GM12878 (cell line): ENCODE measurements around the gene MDM4. TPM values are rescaled to one million over a fixed set of nuclear protein-coding genes. Genes with fewer than 3 reads are reported as not detected.

Source experiments
- ATAC-seq: fragments of 200-7000 bp; cut with Tn5 transposase; 3 replicates; pipeline ENCODE4 v1.9.1; 2020; ENCODE audit warnings: mild to moderate bottlenecking, moderate library complexity
- BruUV-seq: library from RNA; stranded (reverse); fragments of 400-500 nt; replicated peaks from 2 replicates; lab custom pipeline; 2021; lab: Mats Ljungman, UMichigan
- CTCF ChIA-PET: fragments of 300-600 bp; sonication (Branson Sonifier 250); formaldehyde crosslinking; extraction: SDS; loops from one replicate; lab custom pipeline; 2021; ENCODE audit warnings: inconsistent platforms; lab: Yijun Ruan, JAX
- POLR2A ChIA-PET: fragments of 350-600 bp; formaldehyde crosslinking; extraction: SDS; loops from one replicate; lab custom pipeline; 2021; ENCODE audit warnings: inconsistent platforms; lab: Charles Lee
- RAD21 ChIA-PET: fragments of 300-600 bp; sonication (Branson Sonifier 250); formaldehyde crosslinking; loops from one replicate; lab custom pipeline; 2023; ENCODE audit warnings: antibody characterized with exemption; ENCODE audit not compliant: unreplicated experiment; lab: Charles Lee
- SMC1A ChIA-PET: fragments of 300-600 bp; sonication (Branson Sonifier 250); formaldehyde crosslinking; loops from one replicate; lab custom pipeline; 2023; ENCODE audit not compliant: unreplicated experiment, uncharacterized antibody; lab: Charles Lee
- DNase-seq: peaks from one replicate; pipeline ENCODE4 v3.0.0-alpha.2; 2011; ENCODE audit warnings: low read depth, low spot score
- FAIRE-seq: peaks from 3 replicates; lab custom pipeline; 2011; peaks lifted over from hg19 to GRCh38; lab: Jason Lieb, UNC
- H2AFZ ChIP-seq: 2 replicates; pipeline ENCODE4 v1.6.0; 2011; ENCODE audit warnings: low read depth, low read length, control low read depth; ENCODE audit not compliant: control insufficient read depth
- H3K27ac ChIP-seq: 2 replicates; pipeline ENCODE4 v1.5.1; 2011; ENCODE audit warnings: control low read depth; ENCODE audit not compliant: control insufficient read depth, insufficient read depth
- H3K27me3 ChIP-seq, 2 experiments: replicated peaks in 1 of 2; 2 replicates each; pipeline versions ENCODE4 v1.6.0 to v1.6.1; 2011; ENCODE audit warnings: low read length in 1 of 2; ENCODE audit not compliant: control insufficient read depth in 2 of 2, insufficient read depth in 2 of 2
- H3K36me3 ChIP-seq, 2 experiments: 2 replicates each; pipeline ENCODE4 v1.5.1; 2011; ENCODE audit warnings: low read length in 1 of 2; ENCODE audit not compliant: control insufficient read depth in 2 of 2, insufficient read depth in 2 of 2
- H3K4me1 ChIP-seq: 2 replicates; pipeline ENCODE4 v1.6.1; 2011; ENCODE audit warnings: mild to moderate bottlenecking, low read length, moderate library complexity, mixed read lengths; ENCODE audit not compliant: control insufficient read depth, insufficient read depth
- H3K4me2 ChIP-seq: 2 replicates; pipeline ENCODE4 v1.6.0; 2011; ENCODE audit warnings: control low read depth; ENCODE audit not compliant: control insufficient read depth, insufficient read depth
- H3K4me3 ChIP-seq: fragments of 200-600 bp; sonication (generic); 2 replicates; pipeline ENCODE4 v1.5.1; 2016
- H3K79me2 ChIP-seq: 2 replicates; pipeline ENCODE4 v1.6.0; 2011; ENCODE audit warnings: low read length; ENCODE audit not compliant: control insufficient read depth, insufficient read depth
- H3K9ac ChIP-seq: 2 replicates; pipeline ENCODE4 v1.8.0; 2011; ENCODE audit warnings: low read length, control low read depth, mixed read lengths; ENCODE audit not compliant: control insufficient read depth, insufficient read depth
- H3K9me3 ChIP-seq: replicated peaks from 3 replicates; pipeline ENCODE4 v1.5.1; 2011; ENCODE audit warnings: mild to moderate bottlenecking, low read length; ENCODE audit not compliant: control insufficient read depth, insufficient read depth
- H4K20me1 ChIP-seq: 2 replicates; pipeline ENCODE4 v1.6.0; 2011; ENCODE audit not compliant: control insufficient read depth, insufficient read depth
- CBX3 ChIP-seq: fragments of 200-600 bp; sonication (generic); IDR thresholded peaks from 2 replicates; pipeline ENCODE4 v1.6.1; 2016; ENCODE audit warnings: low read depth, borderline replicate concordance
- CHD2 ChIP-seq: IDR thresholded peaks from 2 replicates; pipeline ENCODE4 v1.6.1; 2011; ENCODE audit warnings: low read depth, low read length, improper control_type of control experiment, borderline replicate concordance
- MYC ChIP-seq: IDR thresholded peaks from 2 replicates; pipeline ENCODE4 v1.6.1; 2011; ENCODE audit warnings: mild to moderate bottlenecking, low read length, moderate library complexity, inconsistent platforms; ENCODE audit not compliant: insufficient read depth, insufficient replicate concordance, insufficient read length, severe bottlenecking
- SMC3 ChIP-seq: IDR thresholded peaks from 2 replicates; pipeline ENCODE4 v1.6.1; 2011; ENCODE audit warnings: low read length, improper control_type of control experiment, borderline replicate concordance
- WGBS: methylation state at CpG from one replicate; pipeline ENCODE4 v1.1.6; 2016; ENCODE audit warnings: low lambda C conversion rate; ENCODE audit not compliant: insufficient replicate concordance, insufficient coverage; ENCODE audit errors: missing lambda C conversion rate; 5-methylcytosine and 5-hydroxymethylcytosine counted together
- in situ Hi-C: fragments of 300-500 bp; cut with MboI; formaldehyde crosslinking; loops from 9 replicates; pipeline ENCODE4 v1.14.3; 2018; ENCODE audit warnings: mixed read lengths
- intact Hi-C: fragments of 100-400 bp; cut with micrococcal nuclease; formaldehyde crosslinking; loops from one replicate; pipeline ENCODE4 v1.14.2; 2022; ENCODE audit not compliant: unreplicated experiment
- polyA plus RNA-seq, 11 experiments: library from polyadenylated mRNA; depleted of rRNA in 4 of 11; unstranded in 6 of 11; stranded (reverse) in 5 of 11; fragments of >200 nt; fragmentation: Nextera tagmentation in 4 of 11; fragmentation: Illumina TruSeq in 1 of 11; extraction: Ambion mirVana in 4 of 11; extraction: Trizol in 1 of 11; gene quantifications; 1 replicate in 1 of 11; 2 replicates in 10 of 11; pipeline versions ENCODE4 v1.2.1 to v1.2.3, GENCODE V29; 2011 to 2016; ENCODE audit warnings: inconsistent platforms in 2 of 11, missing spikeins in 2 of 11, low read depth in 1 of 11
- total RNA-seq, 4 experiments: library from RNA; depleted of rRNA in 3 of 4; stranded (reverse); fragments of >200 nt in 3 of 4; fragmentation: Illumina TruSeq in 1 of 4; extraction: Trizol in 1 of 4; gene quantifications; 2 replicates each; pipeline versions ENCODE4 v1.2.1 to v1.2.3, GENCODE V29; 2013 to 2021

The MDM4 gene
- total and polyA plus RNA-seq, 10 of the 15 experiments (the other 5 are each of a cell fraction or from before 2014, with no cell fraction given) = 2.5 to 74.4 (median 22.7) TPM

- no peak for TF ChIP-seq CHD2
These were observed 50.9 kb downstream of the MDM4 start (continued) for GRCh38 chr1:204567071-204567470.

DNA sequence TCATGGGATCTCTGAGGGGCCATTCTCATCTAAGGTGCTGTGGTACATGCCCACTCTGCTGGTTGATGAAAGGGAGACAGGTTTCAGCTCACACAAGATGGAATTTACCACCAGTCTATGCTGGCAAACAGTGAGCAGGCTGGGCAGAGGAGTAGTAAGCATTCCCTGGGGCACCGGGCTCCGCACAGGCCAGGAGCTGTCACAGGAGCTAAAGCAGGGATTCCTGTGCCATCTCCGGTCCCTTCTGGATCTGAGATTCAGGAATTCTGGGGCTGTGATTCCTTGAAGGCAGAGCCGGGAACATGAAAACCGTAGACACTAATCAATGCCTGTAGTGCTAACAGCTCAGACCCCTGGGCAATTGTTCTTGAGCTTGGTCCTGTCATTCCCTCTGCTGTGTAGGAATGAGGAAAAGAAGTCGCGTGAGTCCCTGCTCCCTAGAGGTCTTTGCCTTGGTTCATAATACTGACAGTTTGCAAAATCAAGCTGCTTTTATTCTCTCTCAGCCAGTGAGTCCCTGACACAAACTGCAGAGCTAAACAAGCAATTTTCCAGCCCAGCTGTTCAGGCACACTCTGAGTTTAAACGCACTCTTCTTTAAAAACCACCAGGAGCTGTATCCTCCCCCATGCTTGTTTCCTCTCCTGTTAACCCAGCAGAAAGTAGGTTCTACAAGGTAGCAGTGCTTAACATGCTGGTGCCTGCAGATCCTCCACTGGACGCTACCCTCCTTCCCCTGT lies 52.5 kb downstream of the MDM4 start:
- Histone ChIP-seq H3K36me3 (peaks cover 0 to 11% of the 10 kb centered on the region in 2 experiments; a peak in 1 of 4 replicates), H2AFZ (no peak overlapping the region), H3K9ac (no peak overlapping the region), H3K4me1 (peaks cover 16% of the 10 kb centered on the region), H3K79me2 (no peaks in the 10 kb centered on the region), H4K20me1 (0 out of 2 replicates have a peak, but pooled peaks cover 2% of the 10 kb centered on the region), H3K4me3 (no peak overlapping the region), H3K27ac (no peak overlapping the region), H3K27me3 (no peaks in the 10 kb centered on the region), H3K4me2 (no peak overlapping the region), H3K9me3 (no peaks in the 10 kb centered on the region)
- BruUV-seq = no TSS peak
- WGBS = 95% methylated on average over 9 of the region's 9 CpGs
- no peak for FAIRE-seq
- intact Hi-C loops (loop anchor here (5.0 to 10.0 kb wide), 3 partner anchors 61 to 376 kb away; no protein-coding TSS in a partner anchor), in situ Hi-C loops (loop anchor here (5.0 kb wide), 2 partner anchors 194 to 239 kb away; no protein-coding TSS in a partner anchor)
- DNase-seq = no peak
- ChIA-PET SMC1A (interaction anchor here (1.0 to 8.3 kb wide), 5 partner anchors 10 to 239 kb away, joined by 3 to 85 read pairs (median 4); no protein-coding TSS in a partner anchor), RAD21 (interaction anchor here (1.1 to 4.9 kb wide), 3 partner anchors 84 to 238 kb away, joined by 3 to 61 read pairs (median 12); no protein-coding TSS in a partner anchor), CTCF (interaction anchor here (3.8 to 11.0 kb wide), 4 partner anchors 9 to 237 kb away, joined by 37 to 279 read pairs (median 98); no protein-coding TSS in a partner anchor), POLR2A (no interaction called here)
- TF ChIP-seq CBX3 = no peak
- TF ChIP-seq SMC3 = no peak
- TF ChIP-seq MYC = no peak
- no peak for ATAC-seq
